Activated CD8-positive, alpha-beta memory T cell treated with anti-CD3 and anti-CD28 coated beads for 1 hour (primary cell): ENCODE data around the gene DNM3.

ENCODE experiments used
- DNase-seq, 2 donors: peaks; one replicate each; pipeline ENCODE4 v3.0.0-alpha.2; 2020; ENCODE audit warnings: low read depth in 1 of 2; ENCODE audit errors: extremely low read depth in 1 of 2

DNM3 gene

DNA sequence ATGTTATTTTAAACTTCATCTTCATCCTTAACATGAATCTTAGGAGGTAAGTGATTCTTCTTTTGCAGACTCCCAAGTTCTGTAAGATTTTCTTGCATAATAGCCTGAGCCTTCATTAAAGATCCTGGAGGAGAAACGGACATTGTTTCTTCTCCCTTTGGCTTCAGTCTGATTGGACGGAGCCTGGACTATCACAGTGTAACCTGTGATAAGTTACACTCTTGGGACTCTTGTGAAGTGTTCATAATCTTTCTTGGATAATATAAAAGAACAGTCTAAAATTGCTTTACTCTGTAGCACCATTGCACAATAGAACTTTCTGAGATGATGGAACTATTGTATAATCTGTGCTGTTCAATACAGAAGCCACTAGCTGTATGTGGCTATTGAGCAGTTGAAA lies 244.8 kb downstream of the DNM3 start:
- no peak for DNase-seq

DNA sequence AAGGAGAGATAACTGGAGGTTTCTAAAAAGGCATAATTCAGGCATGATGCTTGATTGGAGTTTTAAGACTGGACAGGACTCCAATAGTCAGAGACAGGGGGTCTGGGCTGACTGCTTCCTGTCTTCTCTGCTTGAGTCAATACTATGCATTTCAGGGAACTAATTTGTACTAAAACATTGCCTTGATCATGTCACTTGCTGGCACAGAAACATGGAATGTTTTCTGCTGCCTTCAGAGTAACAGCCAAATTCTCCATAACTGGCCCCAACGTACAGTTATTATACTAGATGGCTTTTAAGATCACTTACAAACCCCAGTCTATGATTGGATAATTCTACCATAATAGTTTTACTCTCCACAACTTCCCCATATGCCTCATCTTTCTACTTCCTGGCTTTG lies 247.0 kb downstream of the DNM3 start:
- no peak for DNase-seq

DNA sequence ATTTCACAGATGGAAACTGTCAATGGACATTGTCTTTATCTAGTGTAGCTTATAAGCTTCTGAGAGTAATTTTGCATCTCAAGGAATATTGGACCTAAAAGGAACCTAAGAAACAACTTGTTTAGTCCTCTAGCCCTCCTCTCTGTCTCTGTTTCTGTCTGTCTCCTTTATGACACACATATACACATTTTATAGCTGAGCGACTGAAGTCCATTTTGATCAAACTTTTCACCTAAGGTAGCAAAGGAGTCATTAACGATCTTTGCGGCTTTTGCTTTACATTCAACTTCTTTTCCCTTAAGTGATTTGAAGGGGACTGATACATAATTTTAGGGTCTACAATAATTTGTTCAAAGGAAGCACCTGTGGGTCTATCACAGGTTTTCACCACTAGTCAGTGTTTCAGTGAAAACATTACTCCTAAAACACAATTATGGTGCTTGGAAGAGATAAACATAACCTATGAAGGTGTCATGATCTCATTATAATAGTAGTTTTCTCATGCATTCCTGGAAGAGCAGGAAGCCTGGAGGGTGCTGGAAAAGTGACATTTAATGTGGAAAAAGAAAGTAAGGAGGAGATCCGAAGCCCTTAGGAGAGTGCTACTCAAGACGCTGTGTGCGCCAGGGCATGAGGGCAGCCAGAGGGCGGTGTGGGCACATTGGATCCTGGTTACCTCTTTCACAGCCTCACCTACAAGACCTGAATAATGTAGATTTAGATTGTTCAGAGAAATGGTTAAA lies 248.6 kb downstream of the DNM3 start:
- DNase-seq: peak; percentile 3 to 33

DNA sequence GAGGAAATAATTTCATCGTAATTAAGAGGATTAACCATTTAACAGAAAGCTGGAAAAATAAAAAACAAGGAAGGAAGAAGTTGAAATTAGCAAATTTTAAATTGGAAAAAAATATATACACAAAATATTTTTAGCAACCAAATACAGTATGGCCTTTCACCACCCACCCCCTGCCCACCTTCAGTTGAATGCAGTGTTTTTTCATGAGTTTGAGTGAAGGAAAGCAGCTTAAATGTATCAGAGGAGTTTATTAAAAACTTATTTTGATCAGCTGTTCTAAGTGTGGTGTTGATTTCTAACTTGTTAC lies 249.2 kb downstream of the DNM3 start:
- DNase-seq: no peak

DNA sequence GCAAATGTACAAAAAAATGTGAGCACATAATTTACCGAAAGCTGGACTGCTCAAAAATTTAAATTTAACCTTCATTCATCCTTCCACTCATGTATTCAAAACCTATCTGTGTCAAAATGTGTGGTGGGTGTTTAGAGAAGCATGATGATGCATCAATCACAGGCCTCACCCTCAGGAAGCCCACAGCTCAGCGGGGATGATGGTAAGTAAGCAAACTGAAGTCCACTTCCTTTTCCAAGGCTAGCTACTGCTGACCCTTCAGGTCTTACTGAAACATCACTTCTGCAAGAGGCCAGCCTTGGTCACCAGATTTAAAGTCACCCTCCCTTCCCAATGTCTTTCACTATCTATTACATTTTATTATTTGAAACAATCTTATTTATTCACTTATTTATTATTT lies 254.5 kb downstream of the DNM3 start:
- DNase-seq: no peak

DNA sequence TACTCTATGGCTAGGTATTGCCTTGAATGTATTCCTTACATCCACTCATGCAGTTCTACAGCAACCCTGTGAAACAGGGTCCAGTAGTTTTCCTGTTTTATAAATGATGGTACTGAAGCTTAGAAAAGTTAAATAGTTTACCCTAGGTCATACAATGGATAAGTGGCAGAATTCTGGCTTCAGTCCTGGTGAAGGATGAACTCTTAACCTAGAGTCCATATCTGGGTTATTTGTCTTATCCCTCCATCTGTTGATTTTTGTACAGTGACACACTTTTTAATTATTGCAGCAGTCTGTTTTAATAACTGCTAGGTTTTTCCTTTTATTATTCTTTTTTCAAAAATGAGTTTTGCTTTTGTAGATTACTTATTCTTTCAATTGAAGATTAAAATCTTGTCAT lies 263.9 kb downstream of the DNM3 start:
- DNase-seq: no peak

DNA sequence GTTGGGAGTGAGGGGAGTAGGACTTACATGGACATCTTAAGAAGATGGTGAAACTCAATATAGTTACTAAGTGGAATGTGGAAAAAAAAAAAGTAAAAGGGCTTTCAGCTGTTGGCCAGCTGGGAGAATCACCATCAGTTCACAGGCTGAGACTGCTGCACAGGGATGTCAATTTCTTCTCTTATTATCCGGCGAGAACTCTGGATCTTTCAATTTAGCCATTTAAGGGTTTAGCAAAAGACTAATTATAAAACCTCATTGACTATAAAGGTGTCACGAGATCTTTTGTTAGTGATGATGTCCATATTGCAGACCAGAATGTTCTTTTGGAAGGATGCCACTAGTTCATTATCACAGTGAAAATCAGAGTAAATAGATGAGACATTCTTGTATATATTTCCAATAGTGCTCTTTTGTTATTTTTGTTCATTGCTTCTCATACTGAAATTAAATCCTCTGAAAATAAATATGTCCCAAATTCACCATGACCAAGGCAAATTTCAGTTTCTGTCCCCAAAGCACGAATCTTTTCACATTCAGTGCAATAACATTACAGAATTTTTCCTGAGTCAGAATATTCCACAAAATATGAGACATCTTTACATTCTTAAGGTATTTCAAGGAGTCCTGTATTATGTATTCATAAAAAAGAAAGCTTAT lies 266.1 kb downstream of the DNM3 start:
- DNase-seq: no peak

DNA sequence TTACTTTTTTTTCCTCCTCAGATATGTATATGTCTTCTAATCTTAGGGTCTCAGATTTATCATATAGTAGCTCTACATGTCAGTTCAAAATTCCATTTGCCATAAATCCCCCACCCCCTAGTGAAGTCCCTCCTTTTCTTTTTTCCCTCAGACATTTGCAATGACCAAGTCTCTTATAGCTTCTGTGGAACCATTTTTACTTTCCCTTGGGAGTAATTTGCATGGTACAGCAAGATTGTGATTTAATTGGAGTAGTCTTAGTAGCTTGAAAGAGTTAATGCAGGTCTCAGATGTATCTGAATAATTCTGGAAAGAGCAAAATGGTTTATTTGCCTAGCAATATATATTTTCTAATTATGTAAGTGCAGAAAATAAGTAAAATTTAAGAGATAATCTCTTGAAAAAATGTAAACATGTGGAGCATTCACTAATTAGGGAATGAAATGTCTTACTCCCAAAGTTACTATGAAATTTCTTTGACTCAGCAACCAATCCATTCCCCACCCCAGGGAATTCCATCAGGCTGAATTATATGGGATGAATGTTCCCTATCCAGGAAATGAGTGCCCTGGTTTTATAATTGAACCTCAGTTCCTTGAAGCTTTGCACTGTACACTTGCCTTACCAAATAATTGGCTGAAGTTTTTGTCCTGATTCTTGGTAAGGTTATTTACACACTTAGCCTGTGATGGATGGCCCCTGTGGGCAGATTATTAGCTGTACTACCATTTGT lies 267.0 kb downstream of the DNM3 start:
- no peak for DNase-seq

DNA sequence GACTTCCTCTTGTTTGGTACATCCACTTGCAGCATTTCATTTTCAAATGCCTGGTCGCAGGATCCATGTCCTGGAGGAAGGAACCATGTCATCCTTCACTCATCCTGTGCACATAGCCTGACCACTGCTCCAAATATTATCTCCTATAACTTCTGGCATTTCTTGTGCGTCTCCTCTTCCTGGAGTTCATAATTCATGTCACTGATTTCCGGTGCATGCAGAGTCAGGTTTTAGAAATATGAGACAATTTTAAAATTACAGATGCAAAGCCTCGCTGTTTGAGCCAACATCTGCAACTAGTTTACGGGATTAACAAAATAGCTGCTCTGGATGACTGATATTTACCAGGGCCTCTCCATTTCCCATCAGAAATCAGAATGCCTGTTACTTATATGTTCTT lies 268.1 kb downstream of the DNM3 start:
- DNase-seq: no peak

DNA sequence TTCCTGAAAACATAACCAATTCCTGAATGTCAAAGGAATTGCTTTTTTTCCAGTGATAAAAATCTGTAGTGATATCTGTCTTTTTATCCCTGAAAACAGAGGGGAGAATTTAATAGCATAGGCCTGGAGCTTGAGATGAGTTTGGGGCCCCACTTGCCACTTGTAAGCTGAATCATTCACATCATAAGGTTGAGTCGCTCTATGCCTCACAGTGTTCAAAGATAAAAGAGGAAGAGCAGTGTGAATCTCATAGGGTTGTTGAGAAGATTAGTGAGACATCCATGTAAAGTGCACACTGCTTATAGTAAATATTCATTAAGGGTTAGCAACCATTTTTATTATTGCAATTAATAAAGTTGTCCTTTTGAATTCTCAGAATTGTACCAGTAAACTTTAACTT lies 271.3 kb downstream of the DNM3 start:
- DNase-seq: no peak

DNA sequence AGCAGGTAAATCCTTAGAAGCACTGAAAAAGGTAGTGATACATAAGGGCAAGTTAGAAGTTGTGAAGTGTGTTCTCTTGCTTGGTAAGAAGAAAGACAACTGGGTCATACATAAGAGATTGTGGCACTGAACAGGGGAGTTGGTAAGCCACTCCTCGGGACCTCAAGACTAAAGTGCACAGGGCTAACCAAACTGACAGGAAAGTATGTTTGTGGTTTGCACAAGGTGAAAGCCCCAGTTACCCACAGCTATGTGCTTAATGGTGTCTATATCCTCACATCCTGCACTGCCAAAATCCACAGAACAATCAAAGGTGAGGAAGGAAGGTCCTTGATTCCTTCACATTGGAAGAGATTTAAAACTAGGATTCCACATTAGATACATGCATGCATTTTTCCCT lies 276.5 kb downstream of the DNM3 start:
- DNase-seq: no peak

DNA sequence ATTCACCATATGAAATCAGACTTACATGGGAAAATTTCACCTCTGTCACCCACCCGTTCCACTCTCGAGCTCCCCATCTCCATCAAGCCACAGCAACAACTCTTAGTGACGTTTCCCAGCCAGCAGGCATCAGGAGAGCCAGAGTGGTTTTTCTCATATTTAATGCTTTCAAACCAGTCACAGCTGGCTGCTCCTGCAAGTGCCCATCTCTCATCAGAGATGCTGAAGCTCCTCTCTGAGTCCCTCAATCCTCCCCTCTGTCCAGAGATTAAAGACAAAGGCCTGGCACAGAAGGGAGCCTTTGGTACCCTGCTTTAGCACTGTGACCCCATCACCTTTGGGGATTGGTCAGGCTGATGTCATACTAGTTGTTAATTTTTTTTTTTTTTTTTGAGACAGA lies 277.3 kb downstream of the DNM3 start:
- no peak for DNase-seq

DNA sequence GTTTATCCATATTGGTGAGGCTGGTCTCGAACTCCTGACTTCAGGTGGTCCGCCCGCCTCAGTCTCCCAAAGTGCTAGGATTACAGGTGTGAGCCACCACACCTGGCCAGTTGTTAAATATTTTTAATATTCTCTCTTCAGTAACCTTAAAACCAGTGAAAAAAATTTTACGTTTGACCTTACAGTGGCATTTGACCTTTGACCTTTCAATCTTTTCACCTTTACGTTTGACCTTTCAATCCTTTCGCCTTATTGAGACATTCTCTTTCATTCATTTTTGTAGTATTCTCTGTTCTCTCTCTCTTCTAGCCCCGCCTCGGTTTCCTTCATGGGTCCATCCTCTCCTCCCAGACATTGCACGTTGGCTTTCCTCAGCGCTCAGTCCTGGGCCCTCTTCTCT lies 277.9 kb downstream of the DNM3 start:
- no peak for DNase-seq

DNA sequence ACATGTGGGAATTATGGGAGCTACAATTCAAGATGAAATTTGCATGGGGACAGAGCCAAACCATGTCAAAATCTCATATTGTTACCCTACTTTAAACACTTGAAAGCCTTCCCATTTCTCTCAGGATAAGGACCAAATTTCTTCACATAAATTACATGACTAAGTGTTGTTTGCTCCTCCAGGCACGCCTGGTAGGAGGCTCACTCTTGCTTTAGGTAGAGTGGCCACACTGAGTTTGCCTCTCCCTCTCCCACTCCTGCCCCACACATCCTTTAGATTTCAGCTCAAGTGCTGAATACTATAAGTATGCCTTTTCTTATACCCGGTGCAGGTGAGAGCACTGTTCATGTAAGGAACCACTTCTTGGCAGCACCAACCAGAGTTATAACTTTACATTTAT lies 279.1 kb downstream of the DNM3 start:
- no peak for DNase-seq

DNA sequence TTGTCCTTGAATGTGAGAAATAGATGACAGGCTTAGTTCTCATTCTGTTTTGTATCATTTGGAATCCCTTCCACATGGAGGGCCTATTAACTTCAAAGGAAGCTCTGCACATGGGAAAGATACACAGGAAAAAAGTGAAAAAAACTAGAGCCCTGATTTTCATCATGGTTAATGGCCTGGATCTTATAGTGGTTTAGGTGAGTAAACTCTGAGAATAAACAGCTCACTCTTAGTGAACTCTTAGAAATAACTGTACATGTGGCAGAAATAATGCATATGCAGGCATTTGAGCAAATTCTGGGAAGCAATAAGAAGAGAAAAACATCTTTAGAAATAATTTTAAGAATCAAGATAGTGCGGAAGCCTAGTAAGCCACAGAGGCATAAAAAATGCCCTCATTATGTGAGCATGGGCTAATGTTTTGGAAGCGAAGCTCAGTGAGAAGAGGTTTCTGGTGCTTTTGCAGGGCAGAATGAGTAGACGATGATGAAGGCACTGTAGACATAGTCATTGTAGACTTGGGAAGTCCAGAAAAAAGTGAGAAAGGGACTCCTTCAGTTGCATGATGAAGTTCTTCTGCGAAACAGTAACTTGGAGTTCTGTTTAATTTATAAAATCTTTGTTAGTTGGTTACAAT lies 279.9 kb downstream of the DNM3 start:
- no peak for DNase-seq

DNA sequence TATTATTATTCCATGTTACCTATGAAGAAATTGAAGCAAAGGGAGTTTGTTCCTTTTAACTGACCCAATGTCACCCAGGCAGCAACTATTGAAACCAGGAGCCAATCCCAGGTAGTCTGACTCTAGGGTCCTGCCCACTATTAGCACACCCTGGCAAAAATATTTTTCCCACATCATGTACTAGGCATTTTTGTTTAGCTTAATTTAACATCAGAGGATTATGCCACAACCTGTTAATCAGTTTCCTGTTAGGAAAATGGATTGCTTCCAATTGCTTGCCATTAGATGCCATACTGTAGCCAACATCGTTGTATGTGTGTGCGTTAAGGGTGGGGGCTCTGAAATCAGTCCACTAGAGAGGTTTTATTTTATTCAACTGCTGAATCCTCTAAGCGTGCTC lies 281.1 kb downstream of the DNM3 start:
- no peak for DNase-seq

DNA sequence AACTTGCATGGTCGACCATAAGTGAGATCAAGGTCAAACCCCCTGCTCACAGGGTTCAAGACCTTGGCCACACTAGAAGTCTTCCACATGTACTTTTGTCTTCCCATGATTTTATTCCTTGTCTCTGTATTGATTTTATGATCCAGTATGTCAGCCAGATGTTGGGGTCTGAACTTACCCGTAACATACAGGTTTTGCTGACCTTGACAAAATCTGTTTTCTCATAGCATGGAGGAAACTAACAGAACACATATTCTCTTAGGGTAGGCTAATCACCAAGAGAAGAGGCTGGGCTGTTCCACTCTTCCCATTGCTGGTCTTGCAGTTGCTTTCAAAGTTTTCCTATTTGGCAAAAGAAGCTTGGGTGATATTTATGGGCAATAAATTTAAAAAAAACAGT lies 284.0 kb downstream of the DNM3 start:
- DNase-seq: no peak

DNA sequence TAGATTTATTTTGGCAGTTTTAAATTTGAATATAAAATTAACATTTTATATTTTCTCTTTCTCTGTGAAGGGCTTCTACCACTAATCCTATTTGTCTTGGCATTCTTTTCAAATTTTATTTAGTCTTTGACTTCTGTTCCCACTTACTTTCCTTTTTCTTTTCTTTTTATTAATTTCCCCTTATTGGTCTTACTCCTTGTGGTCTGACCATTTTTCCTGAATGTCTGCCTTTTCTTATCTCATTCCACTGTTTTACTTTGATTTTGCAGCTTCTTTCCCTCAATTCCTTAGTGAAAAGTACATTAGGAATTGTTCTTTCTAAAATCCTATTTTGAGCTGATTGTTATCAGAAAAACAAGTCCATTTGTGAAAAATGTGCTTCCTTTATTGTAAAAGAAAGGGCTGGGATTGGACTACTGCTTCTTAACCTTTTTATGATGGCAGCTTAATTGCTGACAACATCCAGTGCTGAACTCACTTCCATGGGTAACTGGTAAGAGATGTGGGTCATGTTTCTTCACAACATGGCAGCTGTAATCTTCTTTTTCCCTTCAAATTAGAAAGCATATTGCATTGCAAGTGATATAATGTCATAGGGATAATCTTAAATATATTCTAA lies 284.6 kb downstream of the DNM3 start:
- DNase-seq: no peak

DNA sequence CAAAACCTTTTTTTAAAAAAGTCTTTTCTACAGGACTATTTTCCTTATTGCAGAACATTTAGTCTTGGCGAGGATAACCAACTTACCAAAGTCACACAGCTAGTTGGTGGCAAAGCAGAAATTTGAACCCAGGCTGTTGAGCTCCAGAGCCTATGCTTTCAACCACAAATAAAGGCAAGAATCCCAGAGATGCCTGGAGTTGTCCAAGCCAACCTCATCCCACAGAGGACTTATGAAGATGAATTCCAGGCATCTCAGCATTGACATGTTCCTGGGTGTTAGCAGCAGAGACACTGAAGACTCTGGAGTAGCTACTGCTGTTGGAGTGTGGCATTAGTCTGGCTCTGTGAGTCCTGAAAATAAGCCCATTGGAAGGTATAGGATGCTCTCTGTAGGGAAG lies 291.5 kb downstream of the DNM3 start:
- no peak for DNase-seq

DNA sequence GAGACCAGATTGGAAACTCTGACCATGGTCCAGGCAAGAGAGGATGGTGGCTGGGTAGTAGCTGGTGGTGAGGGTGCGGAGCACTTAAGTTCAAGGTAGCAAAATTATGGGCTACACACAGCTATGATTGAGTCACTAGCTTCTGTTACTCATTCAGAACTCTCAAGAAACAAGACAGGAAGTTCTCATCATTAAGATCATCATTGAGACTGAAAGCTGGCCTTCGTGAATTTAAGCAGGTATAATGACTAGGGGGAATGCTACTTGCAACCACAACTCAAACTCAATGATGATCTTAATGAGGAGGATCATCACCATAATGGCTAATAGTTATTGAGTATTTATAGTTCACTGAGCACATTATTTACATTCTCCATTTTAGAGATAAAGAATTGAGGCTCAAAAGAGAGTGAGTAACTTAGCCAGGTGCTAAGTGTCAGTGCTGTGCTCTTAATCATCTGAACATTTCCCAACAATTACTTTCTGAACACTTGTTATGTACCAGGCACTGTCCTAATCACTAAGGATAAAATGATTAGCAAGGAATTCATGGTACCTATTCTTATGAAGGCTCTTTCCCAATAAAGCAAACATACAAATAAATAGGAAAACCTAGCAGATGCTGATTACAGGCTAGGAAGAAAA lies 292.9 kb downstream of the DNM3 start:
- no peak for DNase-seq

DNA sequence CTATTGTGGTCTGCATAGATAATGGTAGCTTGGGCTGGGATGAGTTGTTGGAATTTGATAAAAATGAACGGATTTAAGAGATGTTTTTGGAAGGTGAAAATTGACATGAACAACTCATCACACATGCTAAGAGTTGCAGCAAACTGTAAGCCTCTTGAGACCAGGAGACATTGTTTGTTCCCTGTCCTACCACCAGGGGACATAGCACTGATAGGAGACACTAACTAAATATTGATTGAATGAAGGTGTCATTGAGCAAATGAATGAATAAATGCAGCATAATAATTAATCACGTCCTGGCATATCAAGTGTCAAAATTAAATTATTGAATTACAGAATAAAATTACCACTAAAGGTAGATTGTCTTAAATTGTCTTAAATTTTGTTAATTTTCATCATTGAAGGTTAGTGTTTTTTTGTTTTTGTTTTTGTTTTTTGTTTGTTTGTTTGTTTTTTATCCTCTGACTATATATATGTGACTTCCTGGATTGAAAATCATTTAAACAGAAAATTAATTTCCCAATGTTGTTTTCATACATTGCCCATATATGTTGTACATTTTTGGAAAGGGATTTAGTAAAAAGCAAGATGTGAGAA lies 293.9 kb downstream of the DNM3 start:
- no peak for DNase-seq
